Inflammatory macrophage (primary cell): ENCODE results near the gene HYLS1.
"Not testable (repeated sequence)": the region's sequence is repeated elsewhere in the genome, so short reads cannot be mapped to it uniquely, and the experiment has no call there.

ENCODE experiments used
- DNase-seq, 2 donors: peaks; one replicate each; pipeline ENCODE4 v3.0.0-alpha.2; 2020 to 2022
- total RNA-seq, 18 experiments: gene quantifications; one replicate each; lab custom pipeline; 2026; ENCODE audit warnings: mixed read lengths in 6 of 18, inconsistent platforms in 2 of 18; lab: John Stamatoyannopoulos, UW

The HYLS1 gene, protein sequence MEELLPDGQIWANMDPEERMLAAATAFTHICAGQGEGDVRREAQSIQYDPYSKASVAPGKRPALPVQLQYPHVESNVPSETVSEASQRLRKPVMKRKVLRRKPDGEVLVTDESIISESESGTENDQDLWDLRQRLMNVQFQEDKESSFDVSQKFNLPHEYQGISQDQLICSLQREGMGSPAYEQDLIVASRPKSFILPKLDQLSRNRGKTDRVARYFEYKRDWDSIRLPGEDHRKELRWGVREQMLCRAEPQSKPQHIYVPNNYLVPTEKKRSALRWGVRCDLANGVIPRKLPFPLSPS
- total RNA-seq = 2.4 to 7.4 (median 3.7) reads per million in 18 experiments

DNA sequence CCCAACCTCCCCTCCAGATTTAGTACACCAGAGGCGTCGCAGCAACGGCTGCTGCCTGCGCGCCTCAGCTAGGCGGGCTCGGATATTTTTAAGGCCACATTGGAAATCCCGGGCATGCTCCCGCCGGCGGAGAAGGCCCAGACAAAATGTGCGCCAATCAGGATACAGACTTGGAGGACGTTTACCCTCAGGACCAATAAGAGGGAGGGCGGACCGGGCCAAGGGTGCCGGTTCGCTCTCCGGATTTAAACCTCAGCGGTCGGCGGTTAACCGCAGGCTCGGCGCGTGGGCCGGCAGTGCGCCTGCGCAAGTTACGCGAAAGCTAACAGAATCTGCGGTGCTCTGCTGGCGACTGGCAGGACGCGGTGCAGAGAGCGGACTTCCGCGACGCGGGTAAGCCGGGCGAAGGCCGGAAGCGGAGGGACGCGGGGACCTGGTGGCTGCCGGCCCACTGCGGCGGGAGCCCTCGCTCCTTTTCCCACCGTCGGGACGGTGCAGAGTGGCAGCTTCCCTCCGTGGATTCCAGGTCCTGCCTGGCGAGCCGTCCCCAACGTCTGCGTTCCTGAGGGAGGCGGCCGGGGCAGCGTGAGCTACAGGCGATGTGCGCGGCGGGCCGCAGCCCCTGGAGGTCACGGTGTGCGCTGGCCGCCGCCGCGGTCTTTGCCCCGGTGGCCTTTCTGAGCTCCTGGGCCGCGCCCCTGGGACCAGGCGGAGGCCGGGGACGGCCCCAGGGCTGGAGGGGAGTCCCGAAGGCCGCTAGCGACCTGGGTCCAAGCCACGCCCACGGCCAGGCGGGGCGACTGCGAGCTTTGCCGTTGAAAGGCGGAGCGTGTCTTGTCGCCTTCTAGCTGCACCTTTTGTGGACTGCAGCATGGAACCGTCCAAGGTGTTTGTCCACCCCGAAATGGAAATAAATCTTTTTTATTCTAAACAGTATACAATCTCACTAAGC lies at the start of gene HYLS1:
Gene HYLS1 (plus strand): TSS at position 296 of the 952 bp plus-strand sequence. CDS start 11,701 bp downstream, outside the sequence.
- peak; percentile 97 to 98 for DNase-seq

DNA sequence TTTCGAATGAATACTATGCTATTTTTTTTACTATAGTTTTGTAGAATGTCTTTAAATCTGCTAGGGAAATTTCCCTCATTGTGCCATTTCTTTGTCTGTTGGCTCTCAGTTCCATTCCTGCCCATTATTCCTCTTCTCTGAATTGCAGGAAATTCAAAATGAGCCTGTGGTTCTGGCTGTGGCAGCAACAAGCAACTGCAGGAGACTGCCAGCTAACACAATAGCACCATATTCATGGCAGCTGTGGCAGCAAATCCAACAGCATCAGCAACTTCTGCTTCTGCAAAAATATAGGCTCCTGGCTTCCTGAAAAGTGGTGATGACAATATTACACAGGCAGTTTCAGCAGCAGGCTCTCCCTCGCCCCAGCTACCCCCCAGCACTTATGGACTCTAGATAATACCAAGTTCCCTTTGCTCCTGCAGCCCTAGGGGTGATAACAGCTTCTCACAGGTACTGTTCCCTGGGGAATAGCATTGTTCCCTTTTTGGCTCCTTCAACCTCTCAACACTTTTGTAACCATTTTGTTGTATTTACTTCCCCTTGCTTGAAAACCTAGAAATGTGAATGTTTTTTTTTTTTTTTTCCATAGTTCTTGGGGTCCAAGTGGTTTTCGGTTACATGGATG lies 45.0 kb upstream of the HYLS1 start:
- DNase-seq = peak in 1 of 2 donors; percentile 13

DNA sequence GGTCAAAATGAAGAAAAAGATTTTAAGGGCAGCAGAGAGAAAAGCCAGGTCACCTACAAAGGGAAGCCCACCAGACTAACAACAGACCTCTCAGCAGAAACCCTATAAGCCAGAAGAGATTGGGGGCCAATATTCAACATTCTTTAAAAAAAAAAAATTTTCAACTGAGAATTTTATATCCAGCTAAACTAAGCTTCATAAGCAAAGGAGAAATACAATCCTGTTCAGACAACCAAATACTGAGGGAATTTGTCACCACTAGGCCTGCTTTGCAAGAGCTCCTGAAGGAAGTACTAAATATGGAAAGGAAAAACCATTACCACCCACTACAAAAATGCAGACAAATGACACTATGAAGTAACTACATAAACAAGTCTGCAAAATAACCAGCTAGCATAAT lies 41.3 kb upstream of the HYLS1 start:
- no peak for DNase-seq

DNA sequence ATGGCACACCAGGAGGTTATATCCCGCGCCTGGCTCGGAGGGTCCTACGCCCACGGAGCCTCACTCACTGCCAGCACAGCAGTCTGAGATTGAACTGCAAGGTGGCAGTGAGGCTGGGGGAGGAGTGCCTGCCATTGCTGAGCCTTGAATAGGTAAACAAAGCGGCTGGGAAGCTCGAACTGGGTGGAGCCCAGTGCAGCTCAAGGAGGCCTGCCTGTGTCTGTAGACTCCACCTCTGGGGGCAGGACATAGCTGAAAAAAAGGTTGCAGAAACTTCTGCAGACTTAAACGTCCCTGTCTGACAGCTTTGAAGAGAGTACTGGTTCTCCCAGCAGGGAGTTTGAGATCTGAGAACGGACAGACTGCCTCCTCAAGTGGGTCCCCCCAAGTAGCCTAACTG lies 29.8 kb upstream of the HYLS1 start:
- not testable (repeated sequence) for DNase-seq

DNA sequence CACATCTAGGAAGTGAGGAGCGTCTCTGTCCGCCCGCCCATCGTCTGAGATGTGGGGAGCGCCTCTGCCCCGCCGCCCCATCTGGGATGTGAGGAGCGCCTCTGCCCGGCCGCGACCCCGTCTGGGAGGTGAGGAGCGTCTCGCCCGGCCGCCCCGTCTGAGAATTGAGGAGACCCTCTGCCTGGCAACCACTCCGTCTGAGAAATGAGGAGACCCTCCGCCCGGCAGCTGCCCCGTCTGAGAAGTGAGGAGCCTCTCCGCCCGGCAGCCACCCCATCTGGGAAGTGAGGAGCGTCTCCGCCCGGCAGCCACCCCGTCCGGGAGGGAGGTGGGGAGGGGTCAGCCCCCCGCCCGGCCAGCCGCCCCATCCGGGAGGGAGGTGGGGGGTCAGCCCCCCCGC lies 24.7 kb upstream of the HYLS1 start:
- not testable (repeated sequence) for DNase-seq

DNA sequence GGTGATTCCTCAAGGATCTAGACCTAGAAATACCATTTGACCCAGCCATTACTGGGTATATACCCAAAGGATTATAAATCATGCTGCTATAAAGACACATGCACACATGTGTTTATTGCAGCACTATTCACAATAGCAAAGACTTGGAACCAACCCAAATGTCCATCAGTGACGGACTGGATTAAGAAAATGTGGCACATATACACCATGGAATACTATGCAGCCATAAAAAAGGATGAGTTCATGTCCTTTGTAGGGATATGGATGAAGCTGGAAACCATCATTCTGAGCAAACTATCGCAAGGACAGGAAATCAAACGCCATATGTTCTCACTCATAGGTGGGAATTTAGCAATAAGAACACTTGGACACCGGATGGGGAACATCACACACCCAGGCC lies 22.1 kb upstream of the HYLS1 start:
- not testable (repeated sequence) for DNase-seq

DNA sequence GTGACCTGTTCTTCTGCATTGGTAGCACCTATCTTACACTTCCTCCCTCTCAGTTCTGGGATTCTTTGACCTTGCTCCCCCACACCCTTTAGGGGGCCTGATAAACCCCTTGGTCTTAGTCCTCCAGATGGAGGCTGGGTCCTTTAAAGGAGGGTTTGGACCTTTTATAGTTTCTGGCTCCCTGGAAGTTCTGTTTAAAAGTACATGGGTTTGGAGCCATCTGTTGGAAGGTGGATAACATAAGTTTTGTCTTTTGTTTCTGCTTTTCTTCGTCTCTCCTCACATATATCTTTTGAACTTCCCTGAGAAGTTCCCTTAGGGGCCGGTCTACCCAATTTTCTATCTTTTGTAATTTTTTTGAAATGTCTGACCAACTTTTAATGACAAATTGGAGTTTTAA lies 17.9 kb upstream of the HYLS1 start:
- DNase-seq = no peak

DNA sequence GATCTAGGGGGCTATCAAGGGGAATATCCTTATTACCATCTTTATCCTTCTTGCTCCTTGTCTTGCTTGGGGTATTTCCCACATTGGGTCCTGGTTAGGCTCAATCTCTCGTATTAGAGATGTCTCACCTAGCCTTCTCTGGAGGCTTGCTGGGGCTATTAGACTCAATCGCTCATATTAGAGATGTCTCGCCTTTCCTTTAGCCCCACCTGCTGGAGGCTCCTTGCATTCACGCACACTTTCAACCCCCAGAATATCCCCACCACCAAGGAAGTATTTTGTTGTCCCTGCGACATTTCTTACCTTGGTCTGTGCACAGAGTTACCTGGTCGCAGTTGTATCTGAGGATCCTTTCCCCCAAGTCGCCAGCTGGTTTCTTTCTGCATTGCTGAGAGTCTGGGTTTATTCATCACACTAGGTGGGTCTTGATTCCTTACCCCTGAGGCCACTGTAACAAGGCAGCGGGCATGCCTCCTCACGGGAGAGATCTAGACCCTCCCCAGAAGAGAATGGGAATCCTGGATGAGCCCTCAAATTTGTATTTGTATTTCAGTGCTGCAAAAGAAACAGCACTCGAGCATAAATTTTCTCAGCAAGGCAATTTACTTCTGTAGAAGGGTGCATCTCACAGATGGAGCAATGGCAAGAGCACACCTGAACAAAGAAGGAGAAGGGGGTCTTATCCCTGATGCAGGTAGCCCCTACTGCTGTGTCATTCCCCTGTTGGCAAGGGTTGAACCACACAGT lies 15.9 kb upstream of the HYLS1 start:
- DNase-seq = peak in 1 of 2 donors; percentile 4

DNA sequence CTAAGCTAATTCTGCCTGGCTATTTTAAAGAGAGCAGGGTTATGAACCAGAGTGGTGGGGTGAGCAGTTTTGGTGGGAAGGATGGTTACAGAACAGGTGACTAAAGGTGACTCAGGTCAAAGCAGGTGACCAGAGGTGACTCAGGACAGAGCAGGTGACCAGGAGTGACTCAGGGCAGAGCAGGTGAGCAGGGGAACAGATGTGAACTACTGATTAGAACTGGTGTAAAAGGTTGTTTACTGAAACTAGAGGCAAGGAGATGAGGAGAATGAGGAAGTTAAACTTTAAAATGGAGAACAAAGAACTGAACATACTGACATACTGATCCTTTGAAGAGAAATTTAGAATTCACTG lies 15.4 kb upstream of the HYLS1 start:
- DNase-seq = no peak

DNA sequence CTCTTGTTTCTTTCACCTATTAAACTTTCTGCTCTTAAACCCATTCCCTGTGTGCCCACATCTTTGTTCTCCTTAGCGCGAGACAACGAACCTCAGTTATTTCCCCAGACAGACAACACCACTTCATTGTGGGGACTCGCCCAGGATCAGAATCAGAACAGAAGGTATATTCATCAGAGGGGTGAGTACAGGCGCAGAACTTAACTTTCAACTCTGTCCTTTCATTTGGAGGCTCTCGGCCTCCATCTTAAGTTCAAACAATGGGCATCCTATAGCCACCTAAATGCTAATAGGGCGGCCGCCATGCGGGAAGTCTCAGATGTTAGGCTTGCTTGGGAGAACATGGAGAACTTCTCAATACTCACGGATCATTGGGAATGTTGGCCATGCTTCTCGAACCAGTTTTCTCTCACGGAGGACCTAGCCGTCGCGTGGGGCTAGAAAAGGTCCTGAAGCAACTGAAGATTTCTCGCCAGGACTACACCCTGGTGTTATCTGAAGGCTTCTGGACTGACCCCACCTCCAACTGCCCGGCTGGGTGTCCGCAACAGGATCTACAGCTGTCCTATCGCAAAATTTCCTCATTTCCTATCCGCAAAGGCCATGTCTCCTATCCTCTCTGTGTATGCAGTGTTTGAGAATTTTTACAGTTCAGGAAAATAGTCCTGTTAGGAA lies 13.4 kb upstream of the HYLS1 start:
- no peak for DNase-seq

DNA sequence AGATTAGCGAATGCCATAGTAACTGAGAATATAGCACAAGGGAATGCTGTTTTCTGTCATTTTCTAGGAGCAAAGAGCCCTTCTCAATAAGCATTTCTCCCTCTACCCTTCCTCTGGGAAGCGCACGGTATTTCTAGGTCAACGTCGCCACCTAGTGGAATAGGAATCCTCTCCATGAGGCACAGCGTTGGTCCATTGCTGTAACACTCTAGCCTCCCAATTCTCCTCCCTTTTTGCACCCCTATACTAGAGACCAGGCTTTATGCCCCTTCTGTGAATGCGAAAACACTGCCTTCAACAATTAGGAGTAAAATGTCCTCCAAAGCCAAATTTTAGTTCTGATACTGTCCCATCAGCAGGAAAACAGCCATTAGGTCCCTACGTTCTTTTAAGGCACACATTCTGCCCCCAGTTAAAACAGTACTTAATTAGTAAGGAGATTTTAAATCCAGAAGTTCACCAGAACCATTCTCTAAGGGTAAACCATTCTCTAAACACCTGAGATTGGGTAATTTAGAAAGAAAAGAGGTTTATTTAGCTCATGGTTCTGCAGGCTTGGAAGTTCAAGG lies 12.8 kb upstream of the HYLS1 start:
- DNase-seq = peak; percentile 64 to 69

DNA sequence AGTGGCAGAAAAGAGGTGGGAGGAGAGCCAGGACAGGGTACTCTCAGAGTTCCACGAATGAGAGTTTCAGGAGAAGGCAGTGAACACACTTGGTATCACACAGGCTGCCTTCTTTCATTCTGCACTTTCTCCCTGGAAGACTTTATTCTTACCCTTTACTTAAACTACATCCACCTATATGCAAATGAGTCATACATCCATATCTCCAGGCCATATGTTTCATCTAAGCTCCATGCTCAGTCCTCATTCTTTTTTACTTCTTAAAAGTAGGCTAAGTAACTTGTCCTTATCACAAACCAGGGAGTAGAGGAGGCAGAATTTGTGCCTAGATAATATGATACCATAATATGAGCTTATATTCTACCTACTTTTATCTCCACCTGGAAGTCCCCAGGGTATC lies 6.2 kb upstream of the HYLS1 start:
- DNase-seq = no peak

DNA sequence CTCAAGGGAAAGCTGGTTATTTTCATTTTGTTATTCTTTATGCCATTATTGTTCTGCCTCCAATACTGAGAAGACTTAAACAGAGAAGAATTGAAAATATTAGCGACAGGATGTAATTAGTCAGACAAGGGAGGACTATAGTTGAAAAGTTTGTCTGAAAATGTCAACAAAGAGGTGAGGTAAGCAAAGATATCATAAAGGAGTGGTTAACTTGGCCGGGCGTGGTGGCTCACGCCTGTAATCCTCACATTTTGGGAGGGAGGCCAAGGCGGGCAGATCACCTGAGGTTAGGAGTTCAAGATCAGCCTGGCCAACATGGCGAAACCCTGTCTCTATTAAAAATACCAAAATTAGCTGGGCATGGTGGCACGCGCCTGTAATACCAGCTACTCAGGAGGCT lies 4.1 kb upstream of the HYLS1 start:
- no peak for DNase-seq

DNA sequence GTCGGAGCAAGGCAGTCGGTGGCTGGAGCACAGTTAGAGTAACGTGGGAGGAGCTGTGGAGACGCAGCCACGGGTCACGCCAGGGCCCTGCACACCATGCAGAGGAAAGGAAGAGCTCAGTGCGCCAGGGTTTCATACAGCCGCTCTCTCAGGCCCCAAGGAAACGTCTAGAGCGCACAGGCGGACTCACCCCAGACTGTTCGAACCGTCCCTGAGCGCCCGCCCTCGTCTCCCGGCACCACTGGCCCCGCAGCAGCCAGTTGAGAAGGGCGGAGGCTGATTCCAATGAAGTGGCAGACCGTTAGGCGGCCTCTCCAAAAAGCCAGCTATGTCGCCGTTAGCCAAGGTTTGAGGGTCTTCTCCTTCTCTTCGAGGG lies 483 bp upstream of the HYLS1 start:
- DNase-seq = peak; percentile 38 to 40

DNA sequence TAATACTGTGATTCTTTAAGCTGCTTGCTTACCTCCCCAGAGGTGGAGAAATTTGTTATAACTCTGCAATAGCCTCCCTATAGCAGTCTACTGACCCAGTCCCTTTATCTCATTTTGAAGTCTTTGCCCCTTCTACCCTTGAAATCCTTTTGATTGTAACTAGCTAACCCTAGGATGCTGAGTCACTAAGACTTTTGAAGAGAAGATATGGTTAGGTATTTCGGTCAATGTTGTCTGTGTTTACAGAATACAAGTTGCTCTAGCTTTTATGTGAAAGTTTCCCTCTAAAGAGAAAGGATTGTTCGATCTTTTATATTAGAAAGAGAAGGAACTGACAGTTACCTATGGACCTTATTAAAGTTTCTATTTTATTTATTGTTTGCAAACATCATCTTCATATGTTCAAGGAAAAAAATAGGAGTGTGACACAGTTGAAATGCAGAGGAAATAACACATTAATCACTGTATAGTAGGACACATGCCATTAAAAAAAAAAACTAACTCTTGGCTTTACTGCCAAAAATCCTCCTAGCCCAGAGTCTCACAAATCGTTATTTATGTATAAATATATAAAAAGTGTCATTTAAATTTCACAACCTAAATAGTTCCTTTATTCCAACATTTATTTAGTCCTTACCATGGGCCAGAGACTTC lies 3.1 kb downstream of the HYLS1 start:
- DNase-seq = no peak

DNA sequence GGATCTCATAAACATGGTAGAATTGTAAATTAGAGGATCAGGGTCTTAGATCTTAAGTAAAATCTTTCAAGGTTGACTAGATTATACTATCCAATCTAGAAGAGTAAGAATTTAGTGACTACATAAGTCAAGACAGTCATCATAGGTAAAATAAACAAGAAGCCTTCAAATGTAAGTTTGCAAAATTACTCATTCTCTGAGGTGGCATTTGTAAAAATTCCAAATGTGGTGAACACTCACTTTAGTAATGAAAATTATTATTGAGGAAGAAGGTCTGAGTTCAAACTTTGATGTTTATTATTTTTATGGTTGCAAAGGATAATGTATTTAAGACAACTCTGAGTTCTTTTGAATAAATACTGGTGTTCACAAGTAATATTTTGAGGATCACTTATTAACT lies 4.6 kb downstream of the HYLS1 start:
- DNase-seq = no peak

DNA sequence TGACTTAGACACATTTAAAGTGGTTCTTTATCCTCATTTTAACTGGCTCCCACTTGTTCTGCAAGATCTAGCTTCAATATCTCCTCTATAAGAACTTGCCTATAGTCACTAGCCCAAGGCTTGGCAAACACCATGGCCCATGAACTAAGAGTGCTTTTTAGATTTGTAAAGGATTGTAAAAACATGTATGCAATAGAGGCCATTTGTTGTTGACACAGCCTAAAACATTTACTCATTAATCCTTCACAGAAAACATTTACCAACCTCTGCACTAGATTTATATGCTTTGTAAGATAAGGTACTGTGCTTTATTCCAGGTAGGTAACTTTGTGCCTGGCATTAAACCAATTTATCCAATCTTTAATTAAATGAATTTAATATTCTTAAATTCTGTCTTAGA lies 5.5 kb downstream of the HYLS1 start:
- DNase-seq = no peak

DNA sequence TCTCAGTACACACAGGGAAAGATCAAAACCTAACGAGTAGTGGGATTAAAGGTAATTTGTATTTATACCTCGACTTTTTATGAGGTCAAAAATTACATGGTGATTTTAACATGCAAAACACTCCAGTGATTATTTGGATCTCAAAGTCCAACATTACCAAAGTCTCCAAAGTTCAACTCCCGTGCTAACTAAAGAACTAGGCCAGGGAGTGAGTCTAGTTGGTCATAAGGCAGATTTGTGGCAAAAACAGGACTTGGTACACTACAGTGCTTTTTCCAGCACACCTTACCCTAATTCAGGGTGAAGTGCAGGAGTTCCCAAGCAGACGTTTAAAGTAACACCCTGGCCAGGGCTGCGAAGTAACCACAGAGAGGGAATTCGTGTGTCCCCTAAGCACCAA lies 14.4 kb downstream of the HYLS1 start:
- no peak for DNase-seq

DNA sequence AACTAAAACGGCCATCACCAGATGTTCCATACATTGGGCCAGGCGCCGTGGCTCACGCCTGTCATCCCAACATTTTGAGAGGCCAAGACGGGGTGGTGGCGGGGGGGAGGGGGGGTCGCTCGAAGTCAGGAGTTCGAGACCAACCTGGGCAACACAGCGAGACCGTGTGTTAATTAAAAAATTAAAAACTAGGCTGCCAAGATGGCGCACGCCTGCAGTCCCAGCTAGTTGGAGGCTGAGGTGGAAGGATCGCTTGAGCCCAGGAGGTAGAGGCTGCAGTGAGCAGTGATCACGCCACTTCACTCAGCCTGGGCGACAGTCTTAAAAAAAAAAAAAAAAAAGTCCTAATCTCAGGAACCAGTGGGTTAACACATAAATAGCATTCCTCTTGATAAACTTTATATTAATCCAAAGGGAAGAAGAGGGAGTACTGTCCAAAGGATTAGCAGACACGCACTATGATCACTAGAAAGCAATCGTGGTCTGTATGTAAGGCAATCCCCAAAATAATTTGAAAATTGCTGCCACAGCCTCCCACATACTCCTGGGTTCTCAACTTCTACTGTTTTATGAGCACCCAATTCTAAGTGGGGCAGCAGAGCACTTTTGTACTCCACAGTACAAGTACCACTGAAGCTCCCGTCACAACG lies 14.9 kb downstream of the HYLS1 start:
- no peak for DNase-seq

DNA sequence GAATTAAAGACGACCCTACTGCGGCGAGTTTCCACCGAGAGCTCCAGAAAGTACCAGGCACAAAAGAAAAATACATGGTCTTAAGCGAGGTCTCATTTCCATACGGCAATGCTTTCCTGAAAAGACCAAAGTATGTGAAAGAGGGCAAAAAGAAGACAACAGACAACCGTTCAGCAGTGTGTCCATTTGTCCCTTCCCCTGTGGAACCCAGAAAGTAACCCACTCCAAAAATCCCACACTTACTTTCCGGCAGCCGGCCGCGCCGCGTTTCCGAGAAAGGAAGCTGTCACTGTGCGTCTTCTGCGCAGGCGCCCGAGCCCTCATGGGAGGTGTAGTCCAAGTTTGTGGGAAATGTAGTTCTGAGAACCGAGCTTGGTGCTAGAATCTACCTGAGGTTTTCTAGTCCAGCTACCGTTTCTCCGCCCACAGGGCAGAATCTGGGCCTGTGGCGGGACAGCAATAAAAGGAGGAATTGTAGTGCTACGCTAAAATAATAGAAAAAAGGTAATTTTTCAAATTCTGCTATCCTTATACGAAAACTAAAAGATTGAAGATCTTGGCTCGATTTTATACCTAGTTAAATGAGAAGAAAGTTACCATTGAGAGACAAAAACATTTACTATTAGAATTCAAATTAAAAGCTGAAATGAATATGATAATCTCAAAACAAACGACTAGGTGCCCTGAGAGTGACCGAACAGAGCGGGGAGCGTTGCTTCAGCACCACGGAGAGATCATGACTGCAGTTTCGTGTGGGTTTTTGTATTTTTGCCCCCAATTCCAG lies 15.7 kb downstream of the HYLS1 start, which contains the start of gene PUS3:
Gene PUS3 (minus strand): TSS at position 280 of the 784 bp plus-strand sequence. CDS start 6,922 bp downstream, outside the sequence.
- peak; percentile 81 to 87 for DNase-seq
